Suprapubic skin (tissue), 4 donors: ENCODE measurements around the gene TMED6. TPM values are rescaled to one million over a fixed set of nuclear protein-coding genes. Genes with fewer than 3 reads are reported as not detected.
"Not testable (repeated sequence)": the region's sequence is repeated elsewhere in the genome, so short reads cannot be mapped to it uniquely, and the experiment has no call there.

Source experiments
- DNase-seq, 2 donors: peaks; one replicate each; pipeline ENCODE4 v3.0.0-alpha.2; 2019; ENCODE audit warnings: low spot score in 2 of 2
- H3K27ac ChIP-seq: fragments of 200-600 bp; sonication (generic); one replicate; pipeline ENCODE4 v1.5.1; 2019
- H3K27me3 ChIP-seq: fragments of 200-600 bp; sonication (generic); one replicate; pipeline ENCODE4 v1.5.1; 2019
- H3K36me3 ChIP-seq: fragments of 200-600 bp; sonication (generic); one replicate; pipeline ENCODE4 v1.5.1; 2019
- H3K4me1 ChIP-seq: fragments of 200-600 bp; sonication (generic); one replicate; pipeline ENCODE4 v1.5.1; 2019
- H3K4me3 ChIP-seq: fragments of 200-600 bp; sonication (generic); one replicate; pipeline ENCODE4 v1.5.1; 2019; ENCODE audit warnings: mild to moderate bottlenecking
- H3K9me3 ChIP-seq: fragments of 200-600 bp; sonication (generic); one replicate; pipeline ENCODE4 v1.5.1; 2019
- CTCF ChIP-seq, 2 donors: fragments of 200-600 bp in 1 of 2; fragments of 450-650 bp in 1 of 2; sonication (generic) in 1 of 2; IDR thresholded peaks; one replicate each; pipeline ENCODE4 v1.5.1; 2016 to 2019; ENCODE audit warnings: antibody characterized with exemption in 2 of 2, mild to moderate bottlenecking in 1 of 2, moderate library complexity in 1 of 2
- EP300 ChIP-seq: sonication (generic); formaldehyde crosslinking; IDR thresholded peaks from one replicate; pipeline ENCODE4 v1.6.1; 2017; ENCODE audit warnings: antibody characterized with exemption
- POLR2A ChIP-seq, 2 donors: fragments of 450-650 bp; IDR thresholded peaks; one replicate each; pipeline ENCODE4 v1.6.1; 2017; ENCODE audit warnings: antibody characterized with exemption in 2 of 2, mild to moderate bottlenecking in 2 of 2, moderate library complexity in 2 of 2
- POLR2AphosphoS5 ChIP-seq, 3 donors: sonication (generic); formaldehyde crosslinking; IDR thresholded peaks; one replicate each; pipeline ENCODE4 v1.6.1; 2017; ENCODE audit warnings: antibody characterized with exemption in 3 of 3
- WGBS: methylation state at CpG from one replicate; pipeline ENCODE4 v1.1.5; 2018; 5-methylcytosine and 5-hydroxymethylcytosine counted together
- total RNA-seq, 4 donors: library from RNA; depleted of rRNA; stranded (reverse); fragments of >200 nt; gene quantifications; one replicate each; pipeline ENCODE4 v1.1.0, GENCODE V29; 2016

TMED6 gene
- total RNA-seq, 4 donors from 2014 or later, result 0.98 to 1.5 TPM; not detected in 2

GRCh38 chr16:69363281-69363717, 11.7 kb upstream of the TMED6 start:
- no peaks in the 10 kb centered on the region for H3K9me3 ChIP-seq
- TF ChIP-seq POLR2AphosphoS5 (IDR thresholded peaks at IDR 0.05) (no peak), CTCF (IDR thresholded peaks at IDR 0.05) (no peak), EP300 (no peak), POLR2A (IDR thresholded peaks at IDR 0.05) (no peak)
- H3K27ac ChIP-seq, result no peak overlapping the region
- DNase-seq, result no peak
- peaks cover 64% of the 10 kb centered on the region for H3K36me3 ChIP-seq
- WGBS, result 92% methylated on average over 5 of the region's 5 CpGs
- H3K27me3 ChIP-seq, result no peaks in the 10 kb centered on the region
- no peak overlapping the region for H3K4me3 ChIP-seq
- H3K4me1 ChIP-seq, result no peaks in the 10 kb centered on the region

- H3K9me3 ChIP-seq, result not testable (repeated sequence)
Measured at GRCh38 chr16:69360070-69360469, 8.5 kb upstream of the TMED6 start.

GRCh38 chr16:69350536-69351133, 951 bp downstream of the TMED6 start:
- 83% methylated on average over 6 of the region's 6 CpGs for WGBS

More at GRCh38 chr16:69360070-69360469, 8.5 kb upstream of the TMED6 start:
- 92% methylated on average over 9 of the region's 9 CpGs for WGBS
- not testable (repeated sequence) for H3K4me3 ChIP-seq, H3K4me1 ChIP-seq, H3K27me3 ChIP-seq, H3K27ac ChIP-seq, DNase-seq
- peaks cover 56% of the 10 kb centered on the region for H3K36me3 ChIP-seq

DNA sequence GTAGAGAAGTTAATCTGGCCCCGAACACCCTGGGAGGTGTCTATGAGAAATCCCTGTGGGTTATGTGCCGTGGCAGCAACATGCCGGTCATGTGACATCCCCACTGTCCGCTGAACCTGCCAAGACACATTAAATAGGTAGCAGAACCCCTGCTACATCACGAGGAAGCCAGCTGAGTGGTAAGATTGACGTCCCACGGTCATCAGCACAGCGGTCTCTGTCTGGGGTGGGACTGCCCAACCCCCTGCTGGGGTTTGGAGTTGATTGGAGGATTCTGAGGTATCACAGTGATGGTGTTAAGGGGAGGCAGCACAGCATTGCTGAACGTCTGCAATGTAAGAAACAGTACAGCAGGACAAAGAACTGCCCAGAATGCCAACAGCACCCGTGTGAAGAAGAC, 2.0 kb downstream of the TMED6 start:
- no peaks in the 10 kb centered on the region for H3K27me3 ChIP-seq
- peak in 1 of 2 donors; percentile 28 for DNase-seq
- 85% methylated on average over 9 of the region's 10 CpGs for WGBS
- TF ChIP-seq EP300 (no peak), POLR2AphosphoS5 (IDR thresholded peaks at IDR 0.05) (no peak), POLR2A (IDR thresholded peaks at IDR 0.05) (no peak), CTCF (IDR thresholded peaks at IDR 0.05) (no peak)
- no peak overlapping the region for H3K27ac ChIP-seq
- H3K9me3 ChIP-seq, result no peaks in the 10 kb centered on the region
- H3K4me3 ChIP-seq, result no peak overlapping the region
- no peaks in the 10 kb centered on the region for H3K4me1 ChIP-seq
- peaks cover 24% of the 10 kb centered on the region for H3K36me3 ChIP-seq

More at GRCh38 chr16:69350536-69351133, 951 bp downstream of the TMED6 start:
- H3K9me3 ChIP-seq, result no peaks in the 10 kb centered on the region
- H3K4me3 ChIP-seq, result no peak overlapping the region
- no peaks in the 10 kb centered on the region for H3K4me1 ChIP-seq
- TF ChIP-seq EP300 (no peak), POLR2A (IDR thresholded peaks at IDR 0.05) (no peak), POLR2AphosphoS5 (IDR thresholded peaks at IDR 0.05) (no peak), CTCF (IDR thresholded peaks at IDR 0.05) (no peak)
- no peak for DNase-seq
- H3K27ac ChIP-seq, result no peak overlapping the region
- peaks cover 32% of the 10 kb centered on the region for H3K36me3 ChIP-seq
- H3K27me3 ChIP-seq, result no peaks in the 10 kb centered on the region

DNA sequence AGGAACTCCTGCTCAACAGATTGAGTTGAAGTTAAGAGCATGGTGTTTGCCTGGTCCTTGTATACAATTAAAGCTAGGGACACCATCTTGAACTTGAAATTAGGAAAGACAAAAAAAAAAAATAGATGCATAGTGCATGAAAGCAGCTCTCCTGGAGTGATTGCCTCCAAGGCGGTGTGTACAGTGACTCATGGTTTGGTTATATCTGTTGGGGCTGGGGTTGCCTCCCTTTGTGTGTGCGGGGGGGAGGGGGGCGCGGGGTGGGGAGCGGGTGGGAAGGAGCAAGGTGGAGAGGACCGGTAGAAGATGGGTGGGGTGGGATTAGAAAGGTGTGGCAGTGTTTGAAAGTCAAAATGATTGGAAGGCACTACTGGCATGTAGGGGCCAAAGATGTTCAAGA, 3.4 kb downstream of the TMED6 start:
- no peak for TF ChIP-seq POLR2A (IDR thresholded peaks at IDR 0.05)
- TF ChIP-seq CTCF (IDR thresholded peaks at IDR 0.05), result no peak
- TF ChIP-seq POLR2AphosphoS5 (IDR thresholded peaks at IDR 0.05), result no peak
- no peak for TF ChIP-seq EP300
- WGBS, result 86% methylated on average over 6 of the region's 6 CpGs
- H3K36me3 ChIP-seq, result peaks cover 21% of the 10 kb centered on the region
- no peaks in the 10 kb centered on the region for H3K4me1 ChIP-seq
- H3K27me3 ChIP-seq, result no peaks in the 10 kb centered on the region
- H3K9me3 ChIP-seq, result no peaks in the 10 kb centered on the region
- H3K27ac ChIP-seq, result no peak overlapping the region
- DNase-seq, result no peak
- no peak overlapping the region for H3K4me3 ChIP-seq

DNA sequence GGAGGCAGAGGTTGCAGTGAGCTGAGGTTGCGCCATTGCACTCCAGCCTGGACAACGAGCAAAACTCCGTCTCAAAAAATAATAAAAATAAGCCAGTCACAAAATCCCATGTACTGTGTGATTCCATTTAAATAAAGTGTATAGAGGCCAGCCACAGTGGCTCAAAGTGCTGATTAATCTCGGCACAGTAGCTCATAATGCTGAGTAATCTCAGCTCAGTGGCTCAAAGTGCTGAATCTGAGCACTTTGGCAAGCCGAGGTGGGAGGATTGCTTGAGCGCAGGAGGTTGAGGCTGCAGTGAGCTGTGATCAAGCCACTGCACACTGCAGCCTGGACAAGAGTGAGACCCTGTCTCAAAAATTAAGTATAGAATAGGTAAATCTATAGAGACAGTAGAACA, 4.9 kb downstream of the TMED6 start:
- DNase-seq, result no peak
- H3K27ac ChIP-seq, result no peak overlapping the region
- H3K36me3 ChIP-seq, result peaks cover 17% of the 10 kb centered on the region
- H3K9me3 ChIP-seq, result no peaks in the 10 kb centered on the region
- TF ChIP-seq EP300 (no peak), POLR2A (IDR thresholded peaks at IDR 0.05) (no peak), CTCF (IDR thresholded peaks at IDR 0.05) (no peak), POLR2AphosphoS5 (IDR thresholded peaks at IDR 0.05) (no peak)
- H3K4me3 ChIP-seq, result no peak overlapping the region
- no peaks in the 10 kb centered on the region for H3K27me3 ChIP-seq
- no peaks in the 10 kb centered on the region for H3K4me1 ChIP-seq
- 86% methylated on average over 6 of the region's 6 CpGs for WGBS
